HepG2 (cell line): Measurements from ENCODE around the gene ADAMTS14. TPM values are rescaled to one million over a fixed set of nuclear protein-coding genes. Genes with fewer than 3 reads are reported as not detected.

Experiments
- ATAC-seq: fragments of 200-7000 bp; cut with Tn5 transposase; 3 replicates; pipeline ENCODE4 v1.9.1; 2020; ENCODE audit warnings: mild to moderate bottlenecking, moderate library complexity
- BruUV-seq: library from RNA; stranded (reverse); fragments of 400-500 nt; replicated peaks from 2 replicates; lab custom pipeline; 2021; lab: Mats Ljungman, UMichigan
- CTCF ChIA-PET: fragments of 300-600 bp; formaldehyde crosslinking; extraction: SDS; loops from one replicate; lab custom pipeline; 2021; ENCODE audit warnings: low total read pairs, inconsistent platforms, low intra/inter-chr PET ratio; lab: Yijun Ruan, JAX
- POLR2A ChIA-PET: fragments of 350-600 bp; sonication (Branson Sonifier 250); formaldehyde crosslinking; loops from one replicate; lab custom pipeline; 2020; ENCODE audit warnings: antibody characterized with exemption, inconsistent platforms; lab: Yijun Ruan, JAX
- DNase-seq: peaks from one replicate; pipeline ENCODE4 v3.0.0-alpha.2; 2015; ENCODE audit warnings: low spot score
- FAIRE-seq: peaks from 3 replicates; lab custom pipeline; 2011; peaks lifted over from hg19 to GRCh38; lab: Jason Lieb, UNC
- H2AFZ ChIP-seq: one replicate; pipeline ENCODE4 v1.6.1; 2011; ENCODE audit warnings: low read length, inconsistent platforms
- H3K27ac ChIP-seq: fragments of 300-600 bp; 3 replicates; pipeline ENCODE4 v1.8.0; 2011; ENCODE audit warnings: mixed run types, mild to moderate bottlenecking, mixed read lengths, low read length, inconsistent platforms; ENCODE audit not compliant: insufficient read depth; ENCODE audit errors: extremely low read length
- H3K27me3 ChIP-seq, 2 experiments: fragments of 200-600 bp in 1 of 2; 2 replicates in 1 of 2; 3 replicates in 1 of 2; pipeline versions ENCODE4 v1.6.0 to v1.8.0; 2011; ENCODE audit warnings: low read length in 2 of 2, mild to moderate bottlenecking in 2 of 2, moderate library complexity in 2 of 2, inconsistent platforms in 1 of 2; ENCODE audit not compliant: insufficient read depth in 2 of 2, control insufficient read depth in 1 of 2
- H3K36me3 ChIP-seq, 2 experiments: fragments of 200-600 bp in 1 of 2; replicated peaks in 1 of 2; 2 replicates in 1 of 2; 3 replicates in 1 of 2; pipeline versions ENCODE4 v1.5.1 to v1.8.0; 2011; ENCODE audit warnings: low read length in 2 of 2, inconsistent platforms in 1 of 2; ENCODE audit not compliant: insufficient read depth in 2 of 2, control insufficient read depth in 1 of 2
- H3K4me1 ChIP-seq: 2 replicates; pipeline ENCODE4 v1.5.1; 2012; ENCODE audit warnings: low read length, inconsistent platforms; ENCODE audit not compliant: insufficient read depth
- H3K4me2 ChIP-seq: 2 replicates; pipeline ENCODE4 v1.6.0; 2011; ENCODE audit warnings: low read depth, low read length, inconsistent platforms
- H3K4me3 ChIP-seq, 3 experiments: fragments of 200-600 bp in 1 of 3; sonication (generic), shearing (Covaris generic) in 1 of 3; replicated peaks in 1 of 3; 2 replicates each; pipeline ENCODE4 v1.5.1; 2011 to 2016; ENCODE audit warnings: low read length in 3 of 3, inconsistent platforms in 2 of 3, low read depth in 2 of 3, mild to moderate bottlenecking in 2 of 3, control low read depth in 1 of 3, mixed read lengths in 1 of 3; ENCODE audit not compliant: insufficient read depth in 1 of 3
- H3K79me2 ChIP-seq: one replicate; pipeline ENCODE4 v1.6.1; 2011; ENCODE audit warnings: low read length, inconsistent platforms; ENCODE audit not compliant: insufficient read depth
- H3K9ac ChIP-seq: 2 replicates; pipeline ENCODE4 v1.6.0; 2011; ENCODE audit warnings: mild to moderate bottlenecking, low read depth, low read length, inconsistent platforms; ENCODE audit not compliant: insufficient read depth
- H3K9me3 ChIP-seq: 2 replicates; pipeline ENCODE4 v1.5.1; 2012; ENCODE audit warnings: mild to moderate bottlenecking, low read length
- H4K20me1 ChIP-seq: 2 replicates; pipeline ENCODE4 v1.6.0; 2011; ENCODE audit warnings: inconsistent platforms, mild to moderate bottlenecking, low read length, moderate library complexity; ENCODE audit not compliant: insufficient read depth
- ARID4A ChIP-seq: sonication (generic); formaldehyde crosslinking; IDR thresholded peaks from 2 replicates; pipeline ENCODE4 v1.5.0; 2020; ENCODE audit warnings: mild to moderate bottlenecking, missing genetic modification reagents, borderline replicate concordance
- CEBPG ChIP-seq: IDR thresholded peaks from 2 replicates; pipeline ENCODE4 v1.6.1; 2016
- CHD2 ChIP-seq: IDR thresholded peaks from 2 replicates; pipeline ENCODE4 v1.6.1; 2011; ENCODE audit warnings: low read depth, low read length, improper control_type of control experiment
- FOXK1 ChIP-seq: sonication (generic); formaldehyde crosslinking; IDR thresholded peaks from 2 replicates; pipeline ENCODE4 v1.4.0; 2020; ENCODE audit warnings: low read depth, missing genetic modification reagents, borderline replicate concordance
- FOXM1 ChIP-seq: sonication (generic); formaldehyde crosslinking; IDR thresholded peaks from 2 replicates; pipeline ENCODE4 v1.5.0; 2020; ENCODE audit warnings: missing genetic modification reagents
- HOXA3 ChIP-seq: sonication (generic); formaldehyde crosslinking; IDR thresholded peaks from 2 replicates; pipeline ENCODE4 v1.5.0; 2020; ENCODE audit warnings: missing genetic modification reagents
- MBD4 ChIP-seq: IDR thresholded peaks from 2 replicates; pipeline ENCODE4 v1.6.1; 2012; ENCODE audit warnings: low read length, inconsistent platforms, borderline replicate concordance
- PLSCR1 ChIP-seq: sonication (generic); formaldehyde crosslinking; IDR thresholded peaks from 2 replicates; pipeline ENCODE4 v1.5.0; 2020; ENCODE audit warnings: missing genetic modification reagents, mild to moderate bottlenecking, borderline replicate concordance
- SNAI1 ChIP-seq: sonication (generic); formaldehyde crosslinking; IDR thresholded peaks from 2 replicates; pipeline ENCODE4 v1.5.0; 2020; ENCODE audit warnings: mild to moderate bottlenecking, missing genetic modification reagents, borderline replicate concordance
- ZBTB21 ChIP-seq: sonication (generic); formaldehyde crosslinking; IDR thresholded peaks from 2 replicates; pipeline ENCODE4 v1.4.0; 2020; ENCODE audit warnings: missing genetic modification reagents
- ZFP36L1 ChIP-seq: sonication (generic); formaldehyde crosslinking; IDR thresholded peaks from 2 replicates; pipeline ENCODE4 v1.8.0; 2022; ENCODE audit warnings: mild to moderate bottlenecking, missing genetic modification reagents, moderate library complexity
- ZNF550 ChIP-seq: sonication (generic); formaldehyde crosslinking; IDR thresholded peaks from 2 replicates; pipeline ENCODE4 v1.4.0; 2020; ENCODE audit warnings: mild to moderate bottlenecking, missing genetic modification reagents, borderline replicate concordance
- ZNF598 ChIP-seq: sonication (generic); formaldehyde crosslinking; IDR thresholded peaks from 2 replicates; pipeline ENCODE4 v1.5.1; 2020; ENCODE audit warnings: mild to moderate bottlenecking, missing genetic modification reagents, borderline replicate concordance
- WGBS: methylation state at CpG from one replicate; pipeline ENCODE4 v1.1.6; 2017; ENCODE audit warnings: low lambda C conversion rate; 5-methylcytosine and 5-hydroxymethylcytosine counted together
- in situ Hi-C: cut with HindIII; loops from 2 replicates; pipeline ENCODE4 v1.10.0; 2017; ENCODE audit warnings: low pct_unique_long_range_greater_than_20kb; ENCODE audit not compliant: extremely low pct_ligation_motif_present
- intact Hi-C: fragments of 100-400 bp; cut with micrococcal nuclease; formaldehyde crosslinking; loops from one replicate; pipeline ENCODE4 v1.10.0; 2022; ENCODE audit not compliant: unreplicated experiment
- polyA plus RNA-seq, 8 experiments: library from polyadenylated mRNA; depleted of rRNA in 3 of 8; stranded (reverse) in 7 of 8; unstranded in 1 of 8; fragments of >200 nt; fragmentation: Illumina TruSeq in 4 of 8; extraction: Trizol in 4 of 8; gene quantifications; 2 replicates each; pipeline versions ENCODE4 v1.2.1 to v1.2.3, GENCODE V29; 2011 to 2016; ENCODE audit warnings: low read depth in 4 of 8, missing spikeins in 1 of 8, mixed read lengths in 1 of 8; ENCODE audit not compliant: insufficient read depth in 1 of 8
- total RNA-seq, 5 experiments: library from RNA; depleted of rRNA; stranded (reverse); fragments of >200 nt; fragmentation: Illumina TruSeq; extraction: Trizol; gene quantifications; 2 replicates each; pipeline ENCODE4 v1.2.3, GENCODE V29; 2016; ENCODE audit warnings: low read depth in 1 of 5
- TF ChIP-seq, protein P1 (sequence below), 2 experiments: fragments of 450-650 bp in 1 of 2; sonication (generic) in 1 of 2; formaldehyde crosslinking; IDR thresholded peaks; 2 replicates each; pipeline versions ENCODE4 v1.5.0 to v1.8.0; 2020 to 2022; ENCODE audit warnings: mild to moderate bottlenecking in 1 of 2, missing genetic modification reagents in 1 of 2
- TF ChIP-seq, protein P2 (sequence below): IDR thresholded peaks from 2 replicates; pipeline ENCODE4 v1.6.1; 2018; ENCODE audit warnings: missing genetic modification reagents, mild to moderate bottlenecking, missing compliant biosample characterization
- TF ChIP-seq, protein P3 (sequence below): sonication (generic); formaldehyde crosslinking; IDR thresholded peaks from 2 replicates; pipeline ENCODE4 v1.5.0; 2020; ENCODE audit warnings: missing genetic modification reagents

The ADAMTS14 gene
- total and polyA plus RNA-seq, 2 of the 13 experiments (the other 11 are each of a cell fraction or from before 2014, with no cell fraction given), result 0.04 to 0.07 TPM

- in situ Hi-C loops, result loop anchor here (5.0 kb wide), 1 partner anchor 212 kb away; no protein-coding TSS in a partner anchor
- CTCF ChIA-PET, result interaction anchor here (1.0 to 2.7 kb wide), 5 partner anchors 23 to 209 kb away, joined by 3 to 27 read pairs (median 5); no protein-coding TSS in a partner anchor
- no peak overlapping the region for H3K9ac ChIP-seq
- no peak overlapping the region for H2AFZ ChIP-seq
- no peaks in the 10 kb centered on the region for H3K79me2 ChIP-seq
- DNase-seq, result no peak
- BruUV-seq, result no TSS peak
- intact Hi-C loops, result loop anchor here (1.0 to 5.0 kb wide), 4 partner anchors 118 to 209 kb away; no protein-coding TSS in a partner anchor
- H3K27ac ChIP-seq, result no peak overlapping the region
- no peak for FAIRE-seq
- 0% methylated on average over 1 of the region's 7 CpGs for WGBS
- TF ChIP-seq SNAI1 (no peak), CHD2 (no peak), CEBPG (CRISPR knock-in tag) (peak; percentile 72), ARID4A (no peak), FOXK1 (CRISPR knock-in tag) (no peak), MBD4 (no peak), PLSCR1 (CRISPR knock-in tag) (no peak), ZFP36L1 (CRISPR knock-in tag) (no peak), ZNF598 (no peak), FOXM1 (CRISPR knock-in tag) (no peak), ZNF550 (CRISPR knock-in tag) (no peak), ZBTB21 (no peak), HOXA3 (CRISPR knock-in tag) (no peak)
- TF ChIP-seq, protein P1, sequence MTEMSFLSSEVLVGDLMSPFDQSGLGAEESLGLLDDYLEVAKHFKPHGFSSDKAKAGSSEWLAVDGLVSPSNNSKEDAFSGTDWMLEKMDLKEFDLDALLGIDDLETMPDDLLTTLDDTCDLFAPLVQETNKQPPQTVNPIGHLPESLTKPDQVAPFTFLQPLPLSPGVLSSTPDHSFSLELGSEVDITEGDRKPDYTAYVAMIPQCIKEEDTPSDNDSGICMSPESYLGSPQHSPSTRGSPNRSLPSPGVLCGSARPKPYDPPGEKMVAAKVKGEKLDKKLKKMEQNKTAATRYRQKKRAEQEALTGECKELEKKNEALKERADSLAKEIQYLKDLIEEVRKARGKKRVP (CRISPR knock-in tag; IDR thresholded peaks at IDR 0.05), result peak in 1 of 2 experiments; percentile 93; a peak in 2 of 4 replicates
- TF ChIP-seq, protein P2, sequence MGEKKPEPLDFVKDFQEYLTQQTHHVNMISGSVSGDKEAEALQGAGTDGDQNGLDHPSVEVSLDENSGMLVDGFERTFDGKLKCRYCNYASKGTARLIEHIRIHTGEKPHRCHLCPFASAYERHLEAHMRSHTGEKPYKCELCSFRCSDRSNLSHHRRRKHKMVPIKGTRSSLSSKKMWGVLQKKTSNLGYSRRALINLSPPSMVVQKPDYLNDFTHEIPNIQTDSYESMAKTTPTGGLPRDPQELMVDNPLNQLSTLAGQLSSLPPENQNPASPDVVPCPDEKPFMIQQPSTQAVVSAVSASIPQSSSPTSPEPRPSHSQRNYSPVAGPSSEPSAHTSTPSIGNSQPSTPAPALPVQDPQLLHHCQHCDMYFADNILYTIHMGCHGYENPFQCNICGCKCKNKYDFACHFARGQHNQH (CRISPR knock-in tag), result no peak
- TF ChIP-seq, protein P3, sequence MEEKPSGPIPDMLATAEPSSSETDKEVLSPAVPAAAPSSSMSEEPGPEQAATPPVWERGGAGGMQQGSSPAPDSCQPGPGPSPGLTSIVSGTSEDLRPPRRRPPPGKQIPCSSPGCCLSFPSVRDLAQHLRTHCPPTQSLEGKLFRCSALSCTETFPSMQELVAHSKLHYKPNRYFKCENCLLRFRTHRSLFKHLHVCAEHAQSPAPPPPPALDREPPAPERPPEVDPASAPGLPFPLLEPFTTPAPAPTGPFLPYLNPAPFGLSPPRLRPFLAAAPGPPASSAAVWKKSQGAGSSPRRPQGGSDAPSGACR, result no peak
- H3K4me1 ChIP-seq, result peaks cover 6% of the 10 kb centered on the region; the same call in 1 of the 2 replicates
- no peak overlapping the region for H3K4me3 ChIP-seq
- H3K4me2 ChIP-seq, result no peak overlapping the region
- peak; percentile 38 for ATAC-seq
- H4K20me1 ChIP-seq, result no peaks in the 10 kb centered on the region
- H3K9me3 ChIP-seq, result no peaks in the 10 kb centered on the region
- no peaks in the 10 kb centered on the region for H3K36me3 ChIP-seq
- no peaks in the 10 kb centered on the region for H3K27me3 ChIP-seq
- POLR2A ChIA-PET, result no interaction called here
Measured at GRCh38 chr10:70759781-70760180, 87.5 kb downstream of the ADAMTS14 start.
